H1 (cell line): ENCODE measurements around the gene DPP8. TPM values are rescaled to one million over a fixed set of nuclear protein-coding genes. Genes with fewer than 3 reads are reported as not detected.

Experiments
- CTCF ChIA-PET: fragments of 300-600 bp; sonication (Branson Sonifier 250); formaldehyde crosslinking; loops from one replicate; lab custom pipeline; 2021; ENCODE audit not compliant: partially characterized antibody; lab: Charles Lee
- POLR2A ChIA-PET: fragments of 300-600 bp; sonication (Branson Sonifier 250); formaldehyde crosslinking; loops from one replicate; lab custom pipeline; 2021; ENCODE audit warnings: inconsistent platforms; ENCODE audit not compliant: partially characterized antibody; lab: Charles Lee
- DNase-seq, 2 experiments: peaks; one replicate each; pipeline versions ENCODE4 v3.0.0 to v3.0.0-alpha.2; 2010 to 2022; ENCODE audit warnings: low spot score in 2 of 2, low read depth in 1 of 2, mixed read lengths in 1 of 2
- FAIRE-seq: peaks from 2 replicates; lab custom pipeline; 2011; peaks lifted over from hg19 to GRCh38; lab: Jason Lieb, UNC
- H2AFZ ChIP-seq: 2 replicates; pipeline ENCODE4 v1.8.1; 2012; ENCODE audit warnings: low read length, inconsistent platforms
- H2AK5ac ChIP-seq: 2 replicates; pipeline ENCODE4 v1.6.1; 2013; ENCODE audit warnings: low read depth, low read length
- H2BK120ac ChIP-seq: replicated peaks from 2 replicates; pipeline ENCODE3; 2013; ENCODE audit warnings: low read depth, low read length, inconsistent platforms
- H2BK12ac ChIP-seq: 2 replicates; pipeline ENCODE4 v1.6.1; 2013; ENCODE audit warnings: low read depth, low read length
- H2BK15ac ChIP-seq: 2 replicates; pipeline ENCODE4 v1.6.1; 2013; ENCODE audit warnings: low read length
- H2BK20ac ChIP-seq: 2 replicates; pipeline ENCODE4 v1.6.1; 2013; ENCODE audit warnings: low read length
- H2BK5ac ChIP-seq: 2 replicates; pipeline ENCODE4 v1.6.1; 2013; ENCODE audit warnings: low read depth, low read length
- H3K14ac ChIP-seq: 2 replicates; pipeline ENCODE4 v1.6.1; 2013; ENCODE audit warnings: inconsistent platforms; ENCODE audit not compliant: insufficient read length
- H3K18ac ChIP-seq: 2 replicates; pipeline ENCODE4 v1.6.1; 2013; ENCODE audit warnings: low read length; ENCODE audit errors: extremely low read depth
- H3K23ac ChIP-seq: 2 replicates; pipeline ENCODE4 v1.6.1; 2013; ENCODE audit warnings: inconsistent platforms; ENCODE audit not compliant: insufficient read length
- H3K23me2 ChIP-seq: 2 replicates; pipeline ENCODE4 v1.6.1; 2013; ENCODE audit warnings: low read depth, low read length
- H3K27ac ChIP-seq: 2 replicates; pipeline ENCODE4 v1.6.1; 2011; ENCODE audit warnings: low read depth, low read length, inconsistent platforms
- H3K27me3 ChIP-seq, 4 experiments: replicated peaks in 1 of 4; 1 replicate in 1 of 4; 2 replicates in 3 of 4; pipeline versions ENCODE4 v1.6.1 to v1.8.1; 2011 to 2013; ENCODE audit warnings: low read length in 3 of 4, mild to moderate bottlenecking in 3 of 4, inconsistent platforms in 2 of 4, mixed read lengths in 2 of 4, moderate library complexity in 1 of 4; ENCODE audit not compliant: control insufficient read depth in 3 of 4, insufficient read depth in 3 of 4; ENCODE audit errors: extremely low read depth in 1 of 4
- H3K36me3 ChIP-seq, 4 experiments: 2 replicates each; pipeline versions ENCODE4 v1.6.1 to v1.8.1; 2011 to 2013; ENCODE audit warnings: mild to moderate bottlenecking in 4 of 4, low read length in 3 of 4, moderate library complexity in 2 of 4, control low read depth in 1 of 4, inconsistent platforms in 1 of 4; ENCODE audit not compliant: insufficient read depth in 4 of 4, control insufficient read depth in 2 of 4
- H3K4ac ChIP-seq: replicated peaks from 2 replicates; pipeline ENCODE3; 2013; ENCODE audit warnings: low read length, low read depth, mixed read lengths, inconsistent platforms; ENCODE audit not compliant: insufficient read length
- H3K4me1 ChIP-seq, 4 experiments: replicated peaks in 1 of 4; 1 replicate in 1 of 4; 2 replicates in 3 of 4; pipeline versions ENCODE4 v1.6.1 to v1.8.1; 2011 to 2013; ENCODE audit warnings: low read length in 3 of 4, inconsistent platforms in 2 of 4, mixed read lengths in 1 of 4; ENCODE audit not compliant: insufficient read depth in 4 of 4, control insufficient read depth in 3 of 4
- H3K4me2 ChIP-seq, 2 experiments: 2 replicates each; pipeline versions ENCODE4 v1.6.1 to v1.8.1; 2011 to 2013; ENCODE audit warnings: low read depth in 2 of 2, low read length in 2 of 2, control low read depth in 1 of 2, inconsistent platforms in 1 of 2, mild to moderate bottlenecking in 1 of 2; ENCODE audit not compliant: insufficient read depth in 1 of 2
- H3K4me3 ChIP-seq, 4 experiments: fragments of 200-600, 300-600 bp in 1 of 4; sonication (generic), shearing (Covaris generic), sonication (Bioruptor Twin) in 1 of 4; 2 replicates each; pipeline versions ENCODE4 v1.5.1 to v1.8.1; 2011 to 2016; ENCODE audit warnings: low read length in 4 of 4, low read depth in 3 of 4, control low read depth in 2 of 4, inconsistent platforms in 2 of 4, mild to moderate bottlenecking in 2 of 4, mixed read lengths in 1 of 4, moderate library complexity in 1 of 4; ENCODE audit not compliant: insufficient read depth in 2 of 4; ENCODE audit errors: extremely low read depth in 1 of 4
- H3K56ac ChIP-seq: replicated peaks from 2 replicates; pipeline ENCODE3; 2013; ENCODE audit warnings: low read depth, mild to moderate bottlenecking, mixed read lengths, low read length, inconsistent platforms; ENCODE audit not compliant: insufficient read length
- H3K79me1 ChIP-seq: 2 replicates; pipeline ENCODE4 v1.6.1; 2013; ENCODE audit warnings: low read depth, low read length, control low read depth
- H3K79me2 ChIP-seq, 2 experiments: 2 replicates each; pipeline versions ENCODE4 v1.6.1 to v1.8.1; 2012 to 2013; ENCODE audit warnings: low read length in 2 of 2, mild to moderate bottlenecking in 2 of 2, inconsistent platforms in 1 of 2; ENCODE audit not compliant: insufficient read depth in 2 of 2, control insufficient read depth in 1 of 2
- H3K9ac ChIP-seq, 4 experiments: replicated peaks in 1 of 4; 1 replicate in 1 of 4; 2 replicates in 3 of 4; pipeline versions ENCODE4 v1.6.1 to v1.8.1; 2011 to 2013; ENCODE audit warnings: low read depth in 3 of 4, low read length in 3 of 4, control low read depth in 2 of 4, mild to moderate bottlenecking in 2 of 4, moderate library complexity in 2 of 4, inconsistent platforms in 1 of 4; ENCODE audit errors: extremely low read depth in 1 of 4
- H3K9me3 ChIP-seq, 2 experiments: 2 replicates each; pipeline versions ENCODE4 v1.6.1 to v1.8.1; 2012 to 2013; ENCODE audit warnings: mild to moderate bottlenecking in 2 of 2, moderate library complexity in 2 of 2, control low read depth in 1 of 2, inconsistent platforms in 1 of 2, low read depth in 1 of 2, low read length in 1 of 2, mixed read lengths in 1 of 2; ENCODE audit not compliant: insufficient read depth in 2 of 2
- H4K20me1 ChIP-seq, 2 experiments: replicated peaks in 1 of 2; 2 replicates each; pipeline versions ENCODE3 to v1.8.1; 2011 to 2013; ENCODE audit warnings: inconsistent platforms in 2 of 2, low read length in 2 of 2, mild to moderate bottlenecking in 1 of 2; ENCODE audit not compliant: insufficient read depth in 2 of 2, control insufficient read depth in 1 of 2
- H4K5ac ChIP-seq: 2 replicates; pipeline ENCODE4 v1.6.1; 2013; ENCODE audit warnings: low read length, low read depth, mixed read lengths, inconsistent platforms; ENCODE audit not compliant: insufficient read length
- H4K8ac ChIP-seq: 2 replicates; pipeline ENCODE4 v1.8.0; 2013; ENCODE audit warnings: mild to moderate bottlenecking, moderate library complexity, low read length, inconsistent platforms; ENCODE audit not compliant: insufficient read depth; ENCODE audit errors: extremely low read depth
- H4K91ac ChIP-seq: replicated peaks from 2 replicates; pipeline ENCODE3; 2013; ENCODE audit warnings: low read length, mixed read lengths, inconsistent platforms; ENCODE audit not compliant: insufficient read length
- BCL11A ChIP-seq, 2 experiments: IDR thresholded peaks; one replicate each; pipeline ENCODE4 v1.6.1; 2011; ENCODE audit warnings: low read depth in 2 of 2, low read length in 2 of 2, mild to moderate bottlenecking in 2 of 2
- JUN ChIP-seq: IDR thresholded peaks from 2 replicates; pipeline ENCODE4 v1.6.1; 2011; ENCODE audit warnings: low read depth, mild to moderate bottlenecking, improper control_type of control experiment, low read length
- WGBS, 2 experiments: shearing (Covaris generic) in 1 of 2; methylation state at CpG; one replicate each; pipeline versions ENCODE4 v1.1.6 to v1.1.7; 2013 to 2015; ENCODE audit warnings: low lambda C conversion rate in 2 of 2, mixed read lengths in 2 of 2, inconsistent platforms in 1 of 2, low coverage in 1 of 2, missing lambda C conversion rate in 1 of 2; ENCODE audit not compliant: insufficient replicate concordance in 2 of 2, insufficient coverage in 1 of 2, insufficient read length in 1 of 2; ENCODE audit errors: extremely low coverage in 1 of 2, missing lambda C conversion rate in 1 of 2; 5-methylcytosine and 5-hydroxymethylcytosine counted together
- polyA plus RNA-seq, 7 experiments: library from polyadenylated mRNA; depleted of rRNA in 3 of 7; stranded (reverse) in 5 of 7; unstranded in 2 of 7; fragments of >200 nt in 5 of 7; fragments of 200-250 nt in 2 of 7; gene quantifications; 1 replicate in 5 of 7; 2 replicates in 1 of 7; 4 replicates in 1 of 7; pipeline versions ENCODE4 v1.2.1 to v1.2.3, GENCODE V29; 2011 to 2013; ENCODE audit warnings: missing spikeins in 2 of 7, mixed read lengths in 2 of 7
- total RNA-seq: library from RNA; stranded (reverse); fragmentation: NEBNext Ultra II Directional; extraction: Animal tissue kit (Norgen Biotek cat#: 25700); gene quantifications from 2 replicates; pipeline ENCODE4 v1.2.1, GENCODE V29; 2021

DPP8 gene
- total and polyA plus RNA-seq, 2 of the 8 experiments (the other 6 are each of a cell fraction or from before 2014, with no cell fraction given), result 9.9 to 26.0 TPM

GRCh38 chr15:65484876-65485275 is 32.6 kb downstream of the DPP8 start:
- Histone ChIP-seq H4K5ac (no peak overlapping the region), H3K9ac (no peak overlapping the region), H3K36me3 (peaks cover 0 to 42% (median 22%) of the 10 kb centered on the region in 4 experiments; a peak in 5 of 8 replicates), H3K4me3 (no peak overlapping the region), H3K79me1 (no peaks in the 10 kb centered on the region), H3K4me2 (no peak overlapping the region), H2AFZ (no peak overlapping the region), H2BK15ac (no peak overlapping the region), H2BK5ac (no peak overlapping the region), H3K27ac (no peak overlapping the region), H4K8ac (no peak overlapping the region), H3K4me1 (no peaks in the 10 kb centered on the region), H3K79me2 (no peaks in the 10 kb centered on the region), H3K9me3 (no peaks in the 10 kb centered on the region), H2BK12ac (no peak overlapping the region), H4K91ac (no peak overlapping the region), H3K23me2 (no peaks in the 10 kb centered on the region), H3K14ac (no peak overlapping the region), H3K23ac (no peak overlapping the region), H2BK120ac (no peak overlapping the region), H2BK20ac (no peak overlapping the region), H3K56ac (no peak overlapping the region), H3K18ac (no peak overlapping the region), H3K4ac (no peak overlapping the region), H4K20me1 (no peaks in the 10 kb centered on the region), H2AK5ac (no peak overlapping the region), H3K27me3 (no peaks in the 10 kb centered on the region)
- POLR2A ChIA-PET, result no interaction called here
- FAIRE-seq (no peak), DNase-seq (no peak)
- CTCF ChIA-PET, result no interaction called here
- WGBS, 2 experiments, result 93% methylated on average over 4 of the region's 4 CpGs; no CpG with 5 or more reads in 1 of the 2 experiments
- TF ChIP-seq BCL11A (IDR thresholded peaks at IDR 0.05; ENCODE audit: low read depth in 2 of 2, low read length in 2 of 2) (no peak), JUN (no peak)
